Retinal pigment epithelial cell (primary cell): ENCODE measurements around the gene FCER2.

ENCODE experiments used
- DNase-seq: peaks from one replicate; pipeline ENCODE4 v3.0.0-alpha.2; 2010; ENCODE audit warnings: low read depth
- H3K4me3 ChIP-seq: 2 replicates; pipeline ENCODE4 v1.5.1; 2011; ENCODE audit warnings: mild to moderate bottlenecking, low read length, control low read depth, moderate library complexity
- TF ChIP-seq, protein P1 (sequence below): conservative IDR thresholded peaks from 2 replicates; pipeline ENCODE4 v1.5.1; 2011; ENCODE audit warnings: low read depth, low read length, control low read depth, inconsistent platforms

FCER2 gene

DNA sequence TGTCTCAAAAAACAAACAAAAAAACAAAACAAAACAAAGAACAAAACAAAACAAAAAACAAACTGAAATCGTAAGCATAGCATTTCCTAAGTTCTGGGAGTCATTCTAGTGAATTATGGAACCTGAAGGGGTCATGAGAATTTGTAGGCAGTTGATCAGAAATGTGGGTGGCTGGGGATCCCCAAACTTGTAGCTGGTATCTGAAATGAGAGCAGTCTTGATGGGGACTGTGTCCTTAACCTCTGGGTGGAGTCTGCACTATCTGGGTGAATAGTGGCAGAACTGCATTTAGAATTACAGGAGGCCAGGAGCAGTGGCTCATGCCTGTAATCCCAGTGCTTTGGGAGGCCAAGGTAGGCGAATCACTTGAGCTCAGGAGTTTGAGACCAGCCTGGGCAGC is 23.9 kb upstream of the FCER2 start:
- H3K4me3 ChIP-seq, result no peak overlapping the region
- TF ChIP-seq, protein P1, sequence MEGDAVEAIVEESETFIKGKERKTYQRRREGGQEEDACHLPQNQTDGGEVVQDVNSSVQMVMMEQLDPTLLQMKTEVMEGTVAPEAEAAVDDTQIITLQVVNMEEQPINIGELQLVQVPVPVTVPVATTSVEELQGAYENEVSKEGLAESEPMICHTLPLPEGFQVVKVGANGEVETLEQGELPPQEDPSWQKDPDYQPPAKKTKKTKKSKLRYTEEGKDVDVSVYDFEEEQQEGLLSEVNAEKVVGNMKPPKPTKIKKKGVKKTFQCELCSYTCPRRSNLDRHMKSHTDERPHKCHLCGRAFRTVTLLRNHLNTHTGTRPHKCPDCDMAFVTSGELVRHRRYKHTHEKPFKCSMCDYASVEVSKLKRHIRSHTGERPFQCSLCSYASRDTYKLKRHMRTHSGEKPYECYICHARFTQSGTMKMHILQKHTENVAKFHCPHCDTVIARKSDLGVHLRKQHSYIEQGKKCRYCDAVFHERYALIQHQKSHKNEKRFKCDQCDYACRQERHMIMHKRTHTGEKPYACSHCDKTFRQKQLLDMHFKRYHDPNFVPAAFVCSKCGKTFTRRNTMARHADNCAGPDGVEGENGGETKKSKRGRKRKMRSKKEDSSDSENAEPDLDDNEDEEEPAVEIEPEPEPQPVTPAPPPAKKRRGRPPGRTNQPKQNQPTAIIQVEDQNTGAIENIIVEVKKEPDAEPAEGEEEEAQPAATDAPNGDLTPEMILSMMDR, result no peak
- no peak for DNase-seq

DNA sequence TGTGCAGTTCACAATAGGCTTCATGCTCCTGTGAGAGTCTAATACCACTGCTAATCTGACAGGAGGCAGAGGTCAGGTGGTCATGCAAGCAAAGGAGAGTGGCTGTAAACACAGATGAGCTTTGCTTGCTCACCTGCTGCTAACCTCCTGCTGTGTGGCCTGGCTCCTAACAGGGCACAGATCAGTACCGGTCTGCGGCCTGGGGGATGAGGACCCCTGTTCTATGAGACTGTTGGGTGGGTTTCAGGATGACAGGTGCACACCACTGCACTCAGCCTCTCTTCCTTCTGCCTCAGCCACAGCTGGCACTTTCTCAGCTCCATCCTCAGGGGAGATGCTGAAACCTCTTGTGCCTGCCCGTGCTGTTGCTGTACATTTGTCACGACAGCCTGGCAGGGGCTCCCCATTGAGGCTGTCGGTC is 20.3 kb upstream of the FCER2 start:
- TF ChIP-seq, protein P1, result no peak
- DNase-seq, result no peak
- H3K4me3 ChIP-seq, result no peak overlapping the region

DNA sequence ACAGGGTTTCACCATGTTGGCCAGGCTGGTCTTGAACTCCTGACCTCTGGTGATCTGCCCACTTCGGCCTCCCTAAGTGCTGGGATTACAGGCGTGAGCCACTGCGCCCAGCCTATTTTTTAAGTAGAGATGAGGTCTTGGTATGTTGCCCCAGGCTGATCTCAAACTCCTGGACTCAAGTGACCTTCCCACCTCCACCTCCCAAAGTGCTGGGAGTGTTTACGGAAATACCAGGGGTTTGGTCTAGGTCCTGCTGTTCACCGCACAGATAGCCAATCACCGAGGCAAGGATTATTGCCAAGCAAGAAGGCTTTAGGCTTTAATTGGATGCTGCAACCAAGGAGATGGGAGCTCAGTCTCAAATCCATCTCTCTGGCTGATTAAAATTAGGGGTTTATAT is 18.4 kb upstream of the FCER2 start:
- DNase-seq, result no peak
- no peak overlapping the region for H3K4me3 ChIP-seq
- TF ChIP-seq, protein P1, result no peak

DNA sequence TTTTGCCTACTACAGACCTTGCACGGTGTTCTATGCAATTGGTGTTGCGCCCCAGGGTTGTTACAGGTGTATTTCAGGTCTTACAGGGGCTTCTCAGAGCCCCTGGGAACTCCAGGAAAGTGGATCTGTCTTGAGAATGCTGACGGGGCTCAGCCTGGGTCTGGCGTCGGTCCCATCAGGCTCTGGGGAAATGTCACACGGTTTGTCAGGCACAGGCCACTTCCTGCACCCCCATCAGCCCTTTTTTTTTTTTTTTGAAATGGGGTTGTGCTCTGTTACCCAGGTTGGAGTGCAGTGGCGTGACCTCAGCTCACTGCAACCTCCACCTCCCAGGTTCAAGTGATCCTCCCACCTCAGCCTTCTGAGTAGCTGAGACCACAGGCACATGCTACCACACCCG is 16.7 kb upstream of the FCER2 start:
- no peak overlapping the region for H3K4me3 ChIP-seq
- no peak for DNase-seq
- TF ChIP-seq, protein P1, result no peak

DNA sequence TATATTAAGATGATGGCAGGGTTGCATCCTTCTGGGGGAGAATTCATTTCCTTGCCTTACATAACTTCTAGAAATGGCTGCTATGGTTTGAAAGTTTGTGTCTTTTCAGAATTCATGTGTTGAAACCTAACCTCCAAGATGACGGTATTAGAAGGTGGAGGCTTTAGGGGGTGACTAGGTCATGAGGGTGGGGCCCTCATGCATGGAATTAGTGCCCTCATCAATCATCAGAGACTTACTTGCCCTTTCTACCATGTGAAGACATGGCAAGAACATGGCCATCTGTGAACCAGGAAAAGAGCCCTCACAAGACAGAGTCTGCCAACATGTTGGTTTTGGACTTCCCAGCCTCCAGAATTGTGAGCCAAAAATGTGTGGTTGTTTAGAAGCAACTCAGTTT is 14.8 kb upstream of the FCER2 start:
- TF ChIP-seq, protein P1, result no peak
- no peak for DNase-seq
- no peak overlapping the region for H3K4me3 ChIP-seq

DNA sequence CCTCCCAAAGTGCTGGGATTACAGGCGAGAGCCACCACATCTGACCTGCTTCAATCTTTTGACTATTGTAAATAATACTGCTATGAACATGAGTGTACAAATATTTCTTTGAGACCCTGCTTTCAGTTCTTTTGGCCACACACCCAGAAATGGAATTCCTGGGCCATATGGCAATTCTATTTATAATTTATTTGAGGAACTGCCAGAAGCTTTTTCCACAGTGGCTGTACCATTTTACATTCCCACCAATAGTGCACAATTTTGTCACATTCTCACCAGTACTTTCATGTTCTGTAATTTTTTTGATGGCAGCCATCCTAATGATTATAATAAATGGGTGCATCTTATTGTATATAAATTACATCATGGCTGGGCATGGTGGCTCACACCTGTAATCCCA is 13.7 kb upstream of the FCER2 start:
- TF ChIP-seq, protein P1, result no peak
- no peak overlapping the region for H3K4me3 ChIP-seq
- DNase-seq, result no peak

DNA sequence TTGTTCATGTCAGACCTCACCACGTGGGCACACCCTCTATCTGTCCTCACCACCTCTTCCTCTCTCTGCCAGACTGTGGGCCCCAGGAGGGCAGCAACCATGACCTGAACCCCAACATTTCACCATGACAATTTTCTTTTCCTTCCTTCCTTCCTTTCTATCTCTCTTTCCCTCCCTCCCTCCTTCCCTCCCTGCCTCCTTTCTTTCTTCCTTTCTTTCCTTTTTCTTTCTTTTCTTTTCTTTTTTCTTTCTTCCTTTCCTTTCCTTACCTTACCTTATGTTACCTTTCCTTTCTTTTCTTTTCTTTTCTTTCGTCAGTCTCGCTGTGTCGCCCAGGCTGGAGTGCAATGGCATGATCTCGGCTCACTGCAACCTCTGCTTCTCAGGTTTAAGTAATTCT is 8.7 kb upstream of the FCER2 start:
- TF ChIP-seq, protein P1, result no peak
- H3K4me3 ChIP-seq, result no peak overlapping the region
- no peak for DNase-seq
